HG03196 (cell line): ENCODE results near the gene SGPP1.
A peak's percentile ranks its signal among the peaks of the same experiment; 100 is the strongest.
"Not testable (repeated sequence)": the region's sequence is repeated elsewhere in the genome, so short reads cannot be mapped to it uniquely, and the experiment has no call there.

Source experiments
- ATAC-seq: cut with Tn5 transposase; IDR thresholded peaks from one replicate; pipeline ENCODE4 v1.9.1; 2021; ENCODE audit not compliant: unreplicated experiment

The SGPP1 gene

DNA sequence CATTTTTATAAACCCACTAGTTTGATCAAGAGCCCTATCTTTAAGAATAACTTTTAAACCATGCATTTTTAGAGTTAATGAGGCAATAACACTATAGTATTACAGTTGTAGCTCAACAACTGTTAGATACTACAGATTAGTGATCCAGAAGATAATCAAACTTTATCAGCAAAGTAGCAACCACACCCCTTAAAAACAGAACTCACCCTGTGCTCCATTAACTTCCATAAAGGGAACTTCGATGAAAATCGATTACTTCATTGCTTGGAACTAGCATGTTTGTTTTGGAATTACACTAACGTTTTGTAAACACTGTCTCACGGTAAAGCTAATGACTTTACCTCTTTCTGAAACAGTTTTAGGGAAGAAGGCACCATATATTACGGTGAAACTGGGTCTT is 1.4 kb downstream of the SGPP1 start:
- no peak for ATAC-seq

GRCh38 chr14:63725786-63726460 is 1.9 kb downstream of the SGPP1 start:
- ATAC-seq, result no peak

GRCh38 chr14:63717702-63718101 is 10.2 kb downstream of the SGPP1 start:
- no peak for ATAC-seq

GRCh38 chr14:63715360-63715759 is 12.5 kb downstream of the SGPP1 start:
- ATAC-seq, result no peak

GRCh38 chr14:63713764-63714163 is 14.1 kb downstream of the SGPP1 start:
- no peak for ATAC-seq

- ATAC-seq, result no peak
Observed at GRCh38 chr14:63713058-63713457, 14.8 kb downstream of the SGPP1 start.

- no peak for ATAC-seq
Observed at GRCh38 chr14:63712123-63712522, 15.7 kb downstream of the SGPP1 start.

- ATAC-seq, result no peak
Observed at GRCh38 chr14:63710497-63710896, 17.4 kb downstream of the SGPP1 start.

DNA sequence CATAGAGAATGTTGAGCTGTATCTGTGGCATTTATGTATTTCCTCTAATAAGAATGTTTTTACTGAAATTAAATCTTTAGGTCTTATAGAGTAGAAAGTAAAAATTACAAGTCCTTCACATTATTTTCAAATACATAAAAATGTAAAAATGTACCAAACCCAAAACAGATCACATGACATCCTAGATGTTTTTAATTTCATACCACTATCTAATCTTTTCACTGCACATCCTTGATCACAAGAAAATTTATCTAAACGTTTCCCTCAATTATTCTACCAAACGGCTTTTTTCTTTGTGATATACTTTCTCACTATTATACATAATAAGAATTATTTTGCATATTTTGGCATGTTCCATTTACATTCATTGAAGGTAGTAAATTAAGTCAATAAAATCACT is 18.3 kb downstream of the SGPP1 start:
- ATAC-seq, result no peak

- no peak for ATAC-seq
Observed at GRCh38 chr14:63707216-63707615, 20.6 kb downstream of the SGPP1 start.

GRCh38 chr14:63705561-63706070 is 22.2 kb downstream of the SGPP1 start:
- ATAC-seq, result peak; percentile 53

- ATAC-seq, result not testable (repeated sequence)
Observed at GRCh38 chr14:63702530-63702929, 25.3 kb downstream of the SGPP1 start.

GRCh38 chr14:63701606-63702299 is 26.1 kb downstream of the SGPP1 start:
- no peak for ATAC-seq

DNA sequence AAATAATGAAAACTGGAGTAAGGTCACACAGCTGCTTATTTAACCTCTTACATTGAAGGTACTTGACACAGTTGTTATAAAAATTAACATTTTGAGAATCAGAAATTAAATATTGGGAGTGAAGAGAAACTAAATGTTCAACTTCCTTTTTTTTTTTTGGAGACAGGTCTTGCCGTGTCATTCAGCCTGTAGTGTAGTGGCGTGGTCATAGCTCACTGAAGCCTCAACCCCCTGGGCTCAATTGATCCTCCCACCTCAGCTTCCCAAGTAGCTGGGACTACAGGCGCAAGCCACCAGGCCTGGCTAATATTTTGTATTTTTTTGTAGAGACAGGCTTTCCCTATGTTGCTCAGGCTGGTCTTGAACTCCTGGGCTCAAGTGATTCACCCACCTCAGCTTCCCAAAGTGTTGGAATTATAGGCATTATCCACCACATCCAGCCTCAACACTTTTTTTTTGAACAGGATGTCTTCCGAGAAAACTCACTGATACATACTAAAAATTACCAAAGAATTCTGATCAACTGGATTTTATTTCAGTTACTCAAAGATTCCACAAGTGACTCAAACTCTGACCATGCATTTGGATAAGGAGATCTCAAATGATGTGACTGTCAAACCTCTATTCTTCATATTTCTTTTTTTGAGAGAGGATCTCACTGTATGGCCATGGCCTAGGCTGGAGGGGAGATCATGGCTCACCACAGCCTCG is 35.4 kb downstream of the SGPP1 start:
- ATAC-seq, result no peak

DNA sequence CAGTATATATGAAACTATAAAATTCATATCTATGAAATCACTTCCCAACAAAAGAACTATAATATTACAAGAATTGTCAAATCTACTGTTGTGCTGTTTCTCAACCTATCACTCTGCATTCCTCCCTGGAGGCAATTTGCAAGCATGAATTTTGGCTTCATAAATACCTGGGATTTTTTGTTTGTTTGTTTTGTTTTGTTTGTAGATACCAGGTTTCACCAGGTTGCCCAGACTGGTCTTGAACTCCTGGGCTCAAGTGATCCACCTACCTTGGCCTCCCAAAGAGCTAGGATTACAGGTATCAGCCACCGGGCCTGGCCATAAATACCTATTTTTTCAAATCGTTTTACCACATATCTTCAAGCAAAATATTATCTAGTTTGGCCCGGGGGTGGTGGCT is 38.7 kb downstream of the SGPP1 start:
- no peak for ATAC-seq

GRCh38 chr14:63686926-63687325 is 40.9 kb downstream of the SGPP1 start:
- no peak for ATAC-seq

GRCh38 chr14:63685401-63685800 is 42.5 kb downstream of the SGPP1 start:
- no peak for ATAC-seq

DNA sequence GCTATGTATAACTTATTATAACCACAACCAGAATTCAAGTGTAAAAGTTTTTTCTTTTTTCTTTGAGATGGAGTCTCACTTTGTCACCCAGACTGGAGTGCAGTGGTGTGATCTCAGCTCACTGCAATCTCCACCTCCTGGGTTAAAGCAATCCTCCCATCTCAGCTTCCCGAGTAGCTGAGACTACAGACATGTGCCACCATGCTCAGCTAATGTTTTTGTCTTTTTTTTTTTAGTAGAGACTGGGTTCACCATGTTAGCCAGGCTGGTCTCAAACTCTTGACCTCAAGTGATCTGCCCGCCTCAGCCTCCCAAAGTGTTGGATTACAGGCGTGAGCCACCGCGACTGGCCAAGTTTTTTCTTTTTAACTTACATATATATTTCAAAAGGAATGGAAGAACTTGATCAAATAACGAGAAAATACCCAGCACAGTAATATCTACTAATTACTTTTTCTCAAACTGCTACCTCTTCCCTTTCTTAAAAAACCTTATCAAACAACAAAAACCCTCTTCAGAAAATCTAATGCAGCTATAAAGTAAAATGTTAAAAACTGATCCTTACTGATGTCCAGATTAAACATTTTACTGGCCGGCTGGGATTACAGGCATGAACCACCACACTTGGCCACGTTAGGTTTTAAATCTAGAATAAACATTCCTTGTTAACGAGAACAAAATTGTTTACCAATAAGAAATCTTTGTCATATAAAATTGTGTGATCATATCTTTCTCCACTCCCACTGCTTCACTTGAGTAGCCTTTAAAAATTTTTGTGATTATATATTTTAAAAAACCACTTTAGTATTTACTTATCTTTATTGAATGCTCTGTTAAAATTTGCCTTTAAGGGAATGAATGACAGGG is 44.9 kb downstream of the SGPP1 start:
- ATAC-seq, result no peak

DNA sequence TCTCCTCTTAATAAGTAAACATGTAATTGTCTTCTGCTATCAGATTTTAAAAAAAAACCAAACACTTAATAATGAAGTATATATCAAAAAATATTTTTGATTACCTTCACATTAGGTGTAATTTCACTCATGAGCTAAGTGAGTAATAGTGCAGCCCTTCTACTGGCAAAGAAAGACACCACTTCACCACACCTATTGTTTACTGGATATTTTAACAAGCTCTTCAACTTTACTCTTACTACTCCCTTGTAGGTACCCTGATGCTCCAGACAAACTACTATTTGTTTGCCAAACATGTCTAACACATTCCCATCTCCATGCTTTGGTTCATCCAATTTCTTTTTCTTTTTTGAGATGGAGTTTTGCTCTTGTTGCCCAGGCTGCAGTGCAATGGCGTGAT is 49.3 kb downstream of the SGPP1 start:
- no peak for ATAC-seq

DNA sequence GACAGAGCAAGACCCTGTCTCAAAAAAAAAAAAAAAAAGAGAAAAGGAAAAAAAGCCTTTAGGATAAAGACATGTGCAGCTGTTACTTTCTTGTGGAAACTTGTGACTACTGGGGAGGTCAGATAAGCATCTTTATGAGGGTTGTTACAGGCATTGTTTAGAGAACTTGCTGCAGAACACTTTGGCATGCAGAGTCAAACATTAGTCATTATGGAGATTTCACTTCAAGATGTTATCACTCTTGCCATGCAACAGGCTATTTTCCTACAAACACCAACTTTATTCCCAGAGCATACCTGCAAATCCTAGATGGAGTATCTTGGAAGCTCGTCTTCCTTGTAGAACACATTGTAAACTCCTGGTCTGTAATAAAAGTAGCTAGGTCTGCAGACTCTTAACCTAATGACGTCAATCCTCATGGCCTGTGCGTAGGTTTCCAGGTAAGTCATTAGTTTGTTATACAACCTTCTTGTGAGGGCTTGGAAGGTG is 49.9 kb downstream of the SGPP1 start:
- ATAC-seq, result no peak

DNA sequence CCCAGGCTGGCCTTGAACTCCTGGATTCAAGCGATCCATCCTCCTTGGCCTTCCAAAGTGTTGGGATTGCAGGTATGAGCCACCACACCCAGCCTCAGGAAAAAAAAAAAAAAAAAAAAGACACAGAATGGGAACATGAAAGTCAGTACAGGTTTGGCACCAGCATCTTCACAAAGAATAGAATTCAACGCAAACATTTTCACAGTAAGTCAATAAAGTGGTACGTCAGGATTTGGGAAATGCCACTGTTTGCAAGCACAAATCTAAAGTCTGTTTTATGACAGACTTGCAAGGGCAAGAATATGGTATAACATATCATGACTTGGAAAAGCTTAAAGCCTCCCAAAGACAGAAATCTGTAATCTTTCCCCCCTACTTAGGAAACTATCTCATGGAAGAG is 51.2 kb downstream of the SGPP1 start:
- no peak for ATAC-seq
